ENCODE measurements around the gene DYNC2H1. TPM values are rescaled to one million over a fixed set of nuclear protein-coding genes. Genes with fewer than 3 reads are reported as not detected.

The DYNC2H1 gene
- total and polyA plus RNA-seq, 9 donors, result 13.5 to 49.1 (median 26.2) TPM

- WGBS, 3 donors, result 77 to 89% (median 82%) methylated on average over 3 of the region's 3 CpGs
- Histone ChIP-seq H3K4me1 (ENCODE audit: insufficient read depth) (no peaks in the 10 kb centered on the region), H3K4me3 (no peak overlapping the region), H3K36me3 (no peaks in the 10 kb centered on the region), H3K27me3 (no peaks in the 10 kb centered on the region), H3K27ac (no peak overlapping the region), H3K9me3 (peaks cover 0 to 5% of the 10 kb centered on the region in 2 donors)
- intact Hi-C loops (cut with DNase I), result no loop called here
- no peak for DNase-seq
- TF ChIP-seq CTCF (IDR thresholded peaks at IDR 0.05) (no peak), EP300 (IDR thresholded peaks at IDR 0.05) (no peak), POLR2A (IDR thresholded peaks at IDR 0.05) (no peak)
These were observed 188.7 kb downstream of the DYNC2H1 start for GRCh38 chr11:103297900-103298299.

- Histone ChIP-seq H3K36me3 (no peaks in the 10 kb centered on the region), H3K4me1 (ENCODE audit: insufficient read depth) (no peaks in the 10 kb centered on the region), H3K27me3 (no peaks in the 10 kb centered on the region), H3K4me3 (no peak overlapping the region), H3K9me3 (no peaks in the 10 kb centered on the region), H3K27ac (no peak overlapping the region)
- no peak for TF ChIP-seq EP300 (IDR thresholded peaks at IDR 0.05)
- no peak for TF ChIP-seq POLR2A (IDR thresholded peaks at IDR 0.05)
- no peak for TF ChIP-seq CTCF (IDR thresholded peaks at IDR 0.05)
- intact Hi-C loops (cut with DNase I), result no loop called here
- no peak for DNase-seq
- 86 to 93% (median 89%) methylated on average over 3 of the region's 3 CpGs for WGBS, 3 donors
These were observed 206.0 kb downstream of the DYNC2H1 start for GRCh38 chr11:103315248-103315647.

GRCh38 chr11:103317118-103317517 lies 207.9 kb downstream of the DYNC2H1 start:
- no peak overlapping the region for H3K4me3 ChIP-seq
- TF ChIP-seq EP300 (IDR thresholded peaks at IDR 0.05), result no peak
- no peak for TF ChIP-seq POLR2A (IDR thresholded peaks at IDR 0.05)
- no peak for TF ChIP-seq CTCF (IDR thresholded peaks at IDR 0.05)
- no peak overlapping the region for H3K27ac ChIP-seq
- no peaks in the 10 kb centered on the region for H3K27me3 ChIP-seq
- intact Hi-C loops (cut with DNase I), result no loop called here
- no peaks in the 10 kb centered on the region for H3K4me1 ChIP-seq (ENCODE audit: insufficient read depth)
- no peak for DNase-seq
- 55 to 62% (median 61%) methylated on average over 3 of the region's 3 CpGs for WGBS, 3 donors
- no peaks in the 10 kb centered on the region for H3K9me3 ChIP-seq
- no peaks in the 10 kb centered on the region for H3K36me3 ChIP-seq

GRCh38 chr11:103322821-103323220 lies 213.6 kb downstream of the DYNC2H1 start:
- H3K9me3 ChIP-seq, result no peaks in the 10 kb centered on the region
- 19 to 28% (median 21%) methylated on average over 6 of the region's 6 CpGs for WGBS, 3 donors
- no peak overlapping the region for H3K4me3 ChIP-seq
- H3K27ac ChIP-seq, result no peak overlapping the region
- DNase-seq, result no peak
- TF ChIP-seq CTCF (IDR thresholded peaks at IDR 0.05) (no peak), POLR2A (IDR thresholded peaks at IDR 0.05) (no peak), EP300 (IDR thresholded peaks at IDR 0.05) (no peak)
- no peaks in the 10 kb centered on the region for H3K36me3 ChIP-seq
- no peaks in the 10 kb centered on the region for H3K27me3 ChIP-seq
- intact Hi-C loops (cut with DNase I), result no loop called here
- H3K4me1 ChIP-seq (ENCODE audit: insufficient read depth), result peaks cover 3% of the 10 kb centered on the region

- intact Hi-C loops (cut with DNase I), result no loop called here
- no peak overlapping the region for H3K27ac ChIP-seq
- H3K9me3 ChIP-seq, result no peaks in the 10 kb centered on the region
- TF ChIP-seq POLR2A (IDR thresholded peaks at IDR 0.05) (no peak), CTCF (IDR thresholded peaks at IDR 0.05) (no peak), EP300 (IDR thresholded peaks at IDR 0.05) (no peak)
- no peak overlapping the region for H3K4me3 ChIP-seq
- peaks cover 3% of the 10 kb centered on the region for H3K4me1 ChIP-seq (ENCODE audit: insufficient read depth)
- H3K27me3 ChIP-seq, result no peaks in the 10 kb centered on the region
- no peak for DNase-seq
- 81 to 85% (median 85%) methylated on average over 7 of the region's 7 CpGs for WGBS, 3 donors
- H3K36me3 ChIP-seq, result no peaks in the 10 kb centered on the region
These were observed 216.5 kb downstream of the DYNC2H1 start for GRCh38 chr11:103325686-103326069.
